K562 (cell line): ENCODE data around the gene TBC1D5. TPM values are rescaled to one million over a fixed set of nuclear protein-coding genes. Genes with fewer than 3 reads are reported as not detected.

Experiments used
- CHD2 ChIP-seq: IDR thresholded peaks from 2 replicates; pipeline ENCODE4 v1.6.1; 2011; ENCODE audit warnings: low read depth, low read length
- DIDO1 ChIP-seq: fragments of 450-650 bp; IDR thresholded peaks from 2 replicates; pipeline ENCODE4 v1.6.1; 2016; ENCODE audit warnings: low read depth, missing biosample characterization, missing genetic modification characterization
- DMBX1 ChIP-seq: fragments of 250-450 bp; sonication (Bioruptor Pico); IDR thresholded peaks from 2 replicates; pipeline ENCODE4 v1.8.0; 2022; ENCODE audit warnings: inconsistent platforms, mild to moderate bottlenecking, moderate library complexity, borderline replicate concordance
- MEIS2 ChIP-seq: fragments of 450-650 bp; IDR thresholded peaks from 2 replicates; pipeline ENCODE4 v1.6.1; 2014; ENCODE audit warnings: mild to moderate bottlenecking; ENCODE audit not compliant: partially characterized antibody
- PHB2 ChIP-seq: fragments of 450-650 bp; IDR thresholded peaks from 2 replicates; pipeline ENCODE4 v1.6.1; 2017; ENCODE audit warnings: low read depth
- PHF21A ChIP-seq: fragments of 450-650 bp; IDR thresholded peaks from 2 replicates; pipeline ENCODE4 v1.6.1; 2017; ENCODE audit warnings: low read depth, borderline replicate concordance
- PRPF4 ChIP-seq: fragments of 200-400 bp; formaldehyde crosslinking; IDR thresholded peaks from one replicate; pipeline ENCODE4 v1.6.1; 2017; ENCODE audit warnings: low read length, low read depth, mild to moderate bottlenecking; ENCODE audit not compliant: insufficient read depth, poor library complexity, severe bottlenecking
- RCOR1 ChIP-seq, 2 experiments: IDR thresholded peaks; 2 replicates each; pipeline ENCODE4 v1.6.1; 2012; ENCODE audit warnings: low read depth in 2 of 2, low read length in 2 of 2, borderline replicate concordance in 1 of 2, improper control_type of control experiment in 1 of 2
- TAF9B ChIP-seq: fragments of 450-650 bp; IDR thresholded peaks from 2 replicates; pipeline ENCODE4 v1.6.1; 2018; ENCODE audit warnings: mild to moderate bottlenecking; ENCODE audit not compliant: partially characterized antibody
- TFAM ChIP-seq: fragments of 250-450 bp; sonication (Bioruptor Pico); conservative IDR thresholded peaks from 2 replicates; pipeline ENCODE4 v1.5.0; 2021; ENCODE audit warnings: mild to moderate bottlenecking, moderate library complexity
- ZNF197 ChIP-seq: fragments of 200-800 bp; sonication (Bioruptor generic); IDR thresholded peaks from 2 replicates; pipeline ENCODE4 v1.6.1; 2016; ENCODE audit warnings: low read depth, missing genetic modification characterization, missing compliant biosample characterization
- ZNF324 ChIP-seq: fragments of 250-450 bp; sonication (Bioruptor Pico); IDR thresholded peaks from 2 replicates; pipeline ENCODE4 v1.4.0; 2020; ENCODE audit warnings: mild to moderate bottlenecking
- ZNF431 ChIP-seq: sonication (generic); formaldehyde crosslinking; IDR thresholded peaks from 2 replicates; pipeline ENCODE4 v1.8.0; 2022; ENCODE audit warnings: mild to moderate bottlenecking, missing genetic modification reagents
- ZNF589 ChIP-seq: fragments of 200-800 bp; sonication (Bioruptor generic); IDR thresholded peaks from 2 replicates; pipeline ENCODE4 v1.6.1; 2016; ENCODE audit warnings: low read depth, missing genetic modification characterization, missing compliant biosample characterization
- polyA plus RNA-seq, 8 experiments: library from polyadenylated mRNA; depleted of rRNA in 4 of 8; stranded (reverse) in 5 of 8; unstranded in 3 of 8; fragments of >200 nt; fragmentation: Nextera tagmentation in 2 of 8; fragmentation: Illumina TruSeq in 1 of 8; extraction: Ambion mirVana in 2 of 8; extraction: Trizol in 1 of 8; gene quantifications; 2 replicates each; pipeline versions ENCODE4 v1.2.1 to v1.2.3, GENCODE V29; 2011 to 2014; ENCODE audit warnings: inconsistent platforms in 1 of 8, missing spikeins in 1 of 8
- total RNA-seq, 7 experiments: library from RNA; depleted of rRNA in 6 of 7; stranded (reverse); fragments of >200 nt in 6 of 7; fragmentation: Illumina TruSeq in 2 of 7; extraction: Trizol in 2 of 7; gene quantifications; 2 replicates each; pipeline versions ENCODE4 v1.2.1 to v1.2.3, GENCODE V29; 2011 to 2021; ENCODE audit warnings: low replicate concordance in 1 of 7
- TF ChIP-seq, protein P1 (sequence below): fragments of 250-450 bp; sonication (Bioruptor Pico); IDR thresholded peaks from 2 replicates; pipeline ENCODE4 v1.8.0; 2021; ENCODE audit warnings: mild to moderate bottlenecking, moderate library complexity
- TF ChIP-seq, protein P2 (sequence below): IDR thresholded peaks from 2 replicates; pipeline ENCODE4 v1.6.1; 2011; ENCODE audit not compliant: insufficient read length; ENCODE audit errors: extremely low read depth
- TF ChIP-seq, protein P3 (sequence below): fragments of 250-450 bp; sonication (Bioruptor Pico); IDR thresholded peaks from 2 replicates; pipeline ENCODE4 v1.8.0; 2022; ENCODE audit warnings: inconsistent platforms

Gene TBC1D5
- total and polyA plus RNA-seq, 9 of the 15 experiments (the other 6 are each of a cell fraction or from before 2014, with no cell fraction given), result 2.9 to 38.1 (median 25.6) TPM

DNA sequence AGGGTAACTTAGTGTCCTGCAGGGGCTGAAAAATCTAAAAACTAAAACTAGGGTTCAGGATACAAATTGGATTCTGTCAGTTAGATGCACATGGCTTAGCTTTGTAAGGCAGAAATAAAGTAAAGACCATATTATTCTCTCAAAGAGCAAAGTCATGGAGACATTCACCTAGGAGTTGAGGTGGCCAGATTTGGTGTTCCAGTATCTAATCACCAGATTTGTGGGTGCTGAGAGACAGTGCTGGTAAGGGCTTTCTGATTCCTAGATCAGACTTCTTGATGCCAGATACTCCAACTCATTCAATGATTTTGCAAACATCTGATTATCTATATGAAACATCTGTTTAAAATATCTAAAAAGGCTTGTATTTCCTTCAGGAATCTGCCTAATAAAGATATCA lies 28.3 kb upstream of the TBC1D5 start (continued):
- TF ChIP-seq, protein P1, sequence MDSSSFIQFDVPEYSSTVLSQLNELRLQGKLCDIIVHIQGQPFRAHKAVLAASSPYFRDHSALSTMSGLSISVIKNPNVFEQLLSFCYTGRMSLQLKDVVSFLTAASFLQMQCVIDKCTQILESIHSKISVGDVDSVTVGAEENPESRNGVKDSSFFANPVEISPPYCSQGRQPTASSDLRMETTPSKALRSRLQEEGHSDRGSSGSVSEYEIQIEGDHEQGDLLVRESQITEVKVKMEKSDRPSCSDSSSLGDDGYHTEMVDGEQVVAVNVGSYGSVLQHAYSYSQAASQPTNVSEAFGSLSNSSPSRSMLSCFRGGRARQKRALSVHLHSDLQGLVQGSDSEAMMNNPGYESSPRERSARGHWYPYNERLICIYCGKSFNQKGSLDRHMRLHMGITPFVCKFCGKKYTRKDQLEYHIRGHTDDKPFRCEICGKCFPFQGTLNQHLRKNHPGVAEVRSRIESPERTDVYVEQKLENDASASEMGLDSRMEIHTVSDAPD (CRISPR knock-in tag), result no peak
- TF ChIP-seq TFAM (no peak), RCOR1 (IDR thresholded peaks at IDR 0.05; ENCODE audit: borderline replicate concordance in 1 of 2, low read depth in 2 of 2, low read length in 2 of 2) (peak in 1 of 2 experiments; percentile 79; a peak in 1 of 4 replicates), DMBX1 (CRISPR knock-in tag) (no peak), CHD2 (no peak), ZNF197 (CRISPR knock-in tag) (no peak), PHF21A (peak; percentile 71; the same call in 1 of the 2 replicates), ZNF589 (CRISPR knock-in tag) (no peak), DIDO1 (no peak), PHB2 (no peak), PRPF4 (no peak), ZNF431 (CRISPR knock-in tag) (no peak), MEIS2 (no peak), TAF9B (no peak), ZNF324 (no peak)
- TF ChIP-seq, protein P2, sequence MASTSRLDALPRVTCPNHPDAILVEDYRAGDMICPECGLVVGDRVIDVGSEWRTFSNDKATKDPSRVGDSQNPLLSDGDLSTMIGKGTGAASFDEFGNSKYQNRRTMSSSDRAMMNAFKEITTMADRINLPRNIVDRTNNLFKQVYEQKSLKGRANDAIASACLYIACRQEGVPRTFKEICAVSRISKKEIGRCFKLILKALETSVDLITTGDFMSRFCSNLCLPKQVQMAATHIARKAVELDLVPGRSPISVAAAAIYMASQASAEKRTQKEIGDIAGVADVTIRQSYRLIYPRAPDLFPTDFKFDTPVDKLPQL, result no peak
- TF ChIP-seq, protein P3, sequence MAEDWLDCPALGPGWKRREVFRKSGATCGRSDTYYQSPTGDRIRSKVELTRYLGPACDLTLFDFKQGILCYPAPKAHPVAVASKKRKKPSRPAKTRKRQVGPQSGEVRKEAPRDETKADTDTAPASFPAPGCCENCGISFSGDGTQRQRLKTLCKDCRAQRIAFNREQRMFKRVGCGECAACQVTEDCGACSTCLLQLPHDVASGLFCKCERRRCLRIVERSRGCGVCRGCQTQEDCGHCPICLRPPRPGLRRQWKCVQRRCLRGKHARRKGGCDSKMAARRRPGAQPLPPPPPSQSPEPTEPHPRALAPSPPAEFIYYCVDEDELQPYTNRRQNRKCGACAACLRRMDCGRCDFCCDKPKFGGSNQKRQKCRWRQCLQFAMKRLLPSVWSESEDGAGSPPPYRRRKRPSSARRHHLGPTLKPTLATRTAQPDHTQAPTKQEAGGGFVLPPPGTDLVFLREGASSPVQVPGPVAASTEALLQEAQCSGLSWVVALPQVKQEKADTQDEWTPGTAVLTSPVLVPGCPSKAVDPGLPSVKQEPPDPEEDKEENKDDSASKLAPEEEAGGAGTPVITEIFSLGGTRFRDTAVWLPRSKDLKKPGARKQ (CRISPR knock-in tag), result no peak
